Neural crest cell (in vitro differentiated cells): ENCODE measurements around the gene ATP10D. TPM values are rescaled to one million over a fixed set of nuclear protein-coding genes. Genes with fewer than 3 reads are reported as not detected.
A peak's percentile ranks its signal among the peaks of the same experiment; 100 is the strongest.

ENCODE experiments used
- DNase-seq: peaks from one replicate; pipeline ENCODE4 v3.0.0; 2021; ENCODE audit warnings: low read depth, mixed read lengths, low spot score
- H3K27ac Mint-ChIP-seq: one replicate; pipeline ENCODE4 v1.8.0; 2021; ENCODE audit warnings: mild to moderate bottlenecking, mixed read lengths; ENCODE audit not compliant: unreplicated experiment
- H3K27me3 Mint-ChIP-seq: 2 replicates; pipeline ENCODE4 v1.8.0; 2021; ENCODE audit warnings: low read depth, mild to moderate bottlenecking, mixed read lengths
- H3K36me3 Mint-ChIP-seq: 2 replicates; pipeline ENCODE4 v1.8.0; 2021; ENCODE audit warnings: low read depth, mild to moderate bottlenecking, mixed read lengths
- H3K4me1 Mint-ChIP-seq: 2 replicates; pipeline ENCODE4 v1.8.0; 2021; ENCODE audit warnings: mixed read lengths
- H3K4me3 Mint-ChIP-seq: one replicate; pipeline ENCODE4 v1.8.0; 2021; ENCODE audit warnings: mild to moderate bottlenecking, mixed read lengths
- H3K9me3 Mint-ChIP-seq: 2 replicates; pipeline ENCODE4 v1.8.0; 2021; ENCODE audit warnings: mixed read lengths
- CTCF ChIP-seq: fragments of 200-600 bp; sonication (generic); conservative IDR thresholded peaks from 2 replicates; pipeline ENCODE4 v1.5.0; 2021; ENCODE audit warnings: antibody characterized with exemption, mild to moderate bottlenecking
- total RNA-seq: library from RNA; stranded (reverse); gene quantifications from 2 replicates; pipeline ENCODE4 v1.2.1, GENCODE V29; 2021

Gene ATP10D
- total RNA-seq, 1 donor from 2014 or later, result 7.9 TPM

- Mint-ChIP-seq H3K4me1 (no peaks in the 10 kb centered on the region), H3K27ac (no peak overlapping the region), H3K36me3 (no peaks in the 10 kb centered on the region), H3K9me3 (peaks cover 3% of the 10 kb centered on the region), H3K4me3 (no peak overlapping the region), H3K27me3 (no peaks in the 10 kb centered on the region)
- TF ChIP-seq CTCF, result no peak
- DNase-seq, result no peak
Measured at GRCh38 chr4:47499700-47500099, 14.6 kb downstream of the ATP10D start.

- no peak overlapping the region for H3K27ac Mint-ChIP-seq
- H3K4me1 Mint-ChIP-seq, result no peaks in the 10 kb centered on the region
- DNase-seq, result no peak
- no peaks in the 10 kb centered on the region for H3K27me3 Mint-ChIP-seq
- TF ChIP-seq CTCF, result no peak
- H3K9me3 Mint-ChIP-seq, result peaks cover 3% of the 10 kb centered on the region
- no peaks in the 10 kb centered on the region for H3K36me3 Mint-ChIP-seq
- H3K4me3 Mint-ChIP-seq, result no peak overlapping the region
Measured at GRCh38 chr4:47500776-47501175, 15.7 kb downstream of the ATP10D start.

- Mint-ChIP-seq H3K4me1 (peaks cover under 1% of the 10 kb centered on the region), H3K27me3 (no peaks in the 10 kb centered on the region), H3K9me3 (peaks cover 3% of the 10 kb centered on the region), H3K27ac (no peak overlapping the region), H3K36me3 (no peaks in the 10 kb centered on the region), H3K4me3 (no peak overlapping the region)
- no peak for DNase-seq
- no peak for TF ChIP-seq CTCF
Measured at GRCh38 chr4:47505147-47505546, 20.1 kb downstream of the ATP10D start.

- Mint-ChIP-seq H3K27me3 (no peaks in the 10 kb centered on the region), H3K9me3 (peaks cover 3% of the 10 kb centered on the region), H3K27ac (no peak overlapping the region), H3K4me1 (peaks cover 6% of the 10 kb centered on the region), H3K36me3 (no peaks in the 10 kb centered on the region), H3K4me3 (no peak overlapping the region)
- TF ChIP-seq CTCF, result no peak
- no peak for DNase-seq
Measured at GRCh38 chr4:47505666-47506065, 20.6 kb downstream of the ATP10D start.

GRCh38 chr4:47510506-47511143 lies 25.6 kb downstream of the ATP10D start:
- TF ChIP-seq CTCF, result peak; percentile 44

More at GRCh38 chr4:47510506-47511143, 25.6 kb downstream of the ATP10D start:
- H3K9me3 Mint-ChIP-seq, result no peaks in the 10 kb centered on the region
- no peak overlapping the region for H3K4me3 Mint-ChIP-seq
- H3K36me3 Mint-ChIP-seq, result peaks cover 6% of the 10 kb centered on the region
- H3K27me3 Mint-ChIP-seq, result no peaks in the 10 kb centered on the region
- DNase-seq, result no peak
- no peak overlapping the region for H3K27ac Mint-ChIP-seq
- peaks cover 15% of the 10 kb centered on the region for H3K4me1 Mint-ChIP-seq
